Mesenchymal stem cell (in vitro differentiated cells and primary cell): Measurements from ENCODE around the gene MED12L.
A peak's percentile ranks its signal among the peaks of the same experiment; 100 is the strongest.

ENCODE experiments used
- DNase-seq: peaks from one replicate; pipeline ENCODE4 v3.0.0-alpha.2; 2013
- H2AFZ ChIP-seq: one replicate; pipeline ENCODE4 v1.6.1; 2013; ENCODE audit warnings: low read depth, mild to moderate bottlenecking, control low read depth, inconsistent platforms, low read length, moderate library complexity
- H2AK5ac ChIP-seq: 2 replicates; pipeline ENCODE4 v1.6.1; 2013; ENCODE audit warnings: low read length, moderate library complexity, mild to moderate bottlenecking, inconsistent platforms; ENCODE audit not compliant: severe bottlenecking
- H2BK120ac ChIP-seq: one replicate; pipeline ENCODE4 v1.6.1; 2013; ENCODE audit warnings: low read depth, mild to moderate bottlenecking, inconsistent platforms, low read length, moderate library complexity
- H2BK12ac ChIP-seq, 2 experiments: one replicate each; pipeline ENCODE4 v1.6.1; 2013; ENCODE audit warnings: inconsistent platforms in 2 of 2, low read length in 2 of 2, mild to moderate bottlenecking in 2 of 2, moderate library complexity in 2 of 2, control low read depth in 1 of 2
- H2BK15ac ChIP-seq: one replicate; pipeline ENCODE4 v1.6.1; 2013; ENCODE audit warnings: mild to moderate bottlenecking, low read depth, inconsistent platforms; ENCODE audit not compliant: poor library complexity, severe bottlenecking
- H2BK5ac ChIP-seq: 2 replicates; pipeline ENCODE4 v1.6.1; 2013; ENCODE audit warnings: low read depth, mild to moderate bottlenecking, low read length, control low read depth, inconsistent platforms; ENCODE audit not compliant: poor library complexity, severe bottlenecking
- H3K14ac ChIP-seq, 2 experiments: one replicate each; pipeline ENCODE4 v1.6.1; 2013; ENCODE audit warnings: inconsistent platforms in 2 of 2, low read length in 2 of 2, control low read depth in 1 of 2, mild to moderate bottlenecking in 1 of 2, moderate library complexity in 1 of 2
- H3K18ac ChIP-seq, 2 experiments: one replicate each; pipeline ENCODE4 v1.6.1; 2013; ENCODE audit warnings: inconsistent platforms in 2 of 2, low read length in 2 of 2, control low read depth in 1 of 2, low read depth in 1 of 2, mild to moderate bottlenecking in 1 of 2
- H3K23ac ChIP-seq, 2 experiments: one replicate each; pipeline ENCODE4 v1.6.1; 2013; ENCODE audit warnings: inconsistent platforms in 2 of 2, low read length in 2 of 2, mild to moderate bottlenecking in 2 of 2, moderate library complexity in 2 of 2, control low read depth in 1 of 2
- H3K27ac ChIP-seq: 2 replicates; pipeline ENCODE4 v1.5.1; 2013; ENCODE audit warnings: mild to moderate bottlenecking, moderate library complexity, low read length, control low read depth, inconsistent platforms; ENCODE audit not compliant: poor library complexity, severe bottlenecking
- H3K27me3 ChIP-seq, 2 experiments: 2 replicates each; pipeline versions ENCODE4 v1.6.1 to v1.7.0; 2013; ENCODE audit warnings: low read length in 2 of 2, mild to moderate bottlenecking in 2 of 2, moderate library complexity in 2 of 2, control low read depth in 1 of 2, inconsistent platforms in 1 of 2; ENCODE audit not compliant: control insufficient read depth in 1 of 2, insufficient read depth in 1 of 2
- H3K36me3 ChIP-seq, 2 experiments: 2 replicates each; pipeline versions ENCODE4 v1.6.1 to v1.7.0; 2013; ENCODE audit warnings: low read length in 2 of 2, control low read depth in 1 of 2, inconsistent platforms in 1 of 2, low read depth in 1 of 2, mild to moderate bottlenecking in 1 of 2; ENCODE audit not compliant: insufficient read depth in 2 of 2, control insufficient read depth in 1 of 2
- H3K4ac ChIP-seq, 2 experiments: one replicate each; pipeline ENCODE4 v1.6.1; 2013; ENCODE audit warnings: inconsistent platforms in 2 of 2, low read length in 2 of 2, mild to moderate bottlenecking in 2 of 2, moderate library complexity in 2 of 2, control low read depth in 1 of 2, low read depth in 1 of 2
- H3K4me1 ChIP-seq: 2 replicates; pipeline ENCODE4 v1.6.1; 2013; ENCODE audit warnings: low read depth, low read length, control low read depth; ENCODE audit not compliant: control insufficient read depth, insufficient read depth
- H3K4me2 ChIP-seq: 2 replicates; pipeline ENCODE4 v1.6.1; 2013; ENCODE audit warnings: low read length, mild to moderate bottlenecking, inconsistent platforms; ENCODE audit not compliant: poor library complexity, severe bottlenecking
- H3K4me3 ChIP-seq, 2 experiments: 2 replicates each; pipeline versions ENCODE4 v1.5.1 to v1.7.0; 2013; ENCODE audit warnings: low read length in 2 of 2, mild to moderate bottlenecking in 2 of 2, control low read depth in 1 of 2, low read depth in 1 of 2; ENCODE audit not compliant: insufficient read depth in 1 of 2
- H3K79me1 ChIP-seq: replicated peaks from 2 replicates; pipeline ENCODE4 v1.6.1; 2013; ENCODE audit warnings: mild to moderate bottlenecking, control low read depth, low read length, inconsistent platforms; ENCODE audit not compliant: poor library complexity, severe bottlenecking
- H3K9ac ChIP-seq: 2 replicates; pipeline ENCODE4 v1.7.0; 2013; ENCODE audit warnings: mild to moderate bottlenecking, low read length, moderate library complexity
- H3K9me3 ChIP-seq: 2 replicates; pipeline ENCODE4 v1.7.0; 2013; ENCODE audit warnings: mild to moderate bottlenecking, low read length; ENCODE audit not compliant: control insufficient read depth
- H4K8ac ChIP-seq: one replicate; pipeline ENCODE4 v1.6.1; 2013; ENCODE audit warnings: inconsistent platforms, mild to moderate bottlenecking, low read length, moderate library complexity
- H4K91ac ChIP-seq: one replicate; pipeline ENCODE4 v1.6.1; 2013; ENCODE audit warnings: mild to moderate bottlenecking, low read length, inconsistent platforms
- WGBS: methylation state at CpG from one replicate; pipeline ENCODE4 v1.1.7; 2013; ENCODE audit warnings: mixed read lengths; 5-methylcytosine and 5-hydroxymethylcytosine counted together

MED12L gene

DNA sequence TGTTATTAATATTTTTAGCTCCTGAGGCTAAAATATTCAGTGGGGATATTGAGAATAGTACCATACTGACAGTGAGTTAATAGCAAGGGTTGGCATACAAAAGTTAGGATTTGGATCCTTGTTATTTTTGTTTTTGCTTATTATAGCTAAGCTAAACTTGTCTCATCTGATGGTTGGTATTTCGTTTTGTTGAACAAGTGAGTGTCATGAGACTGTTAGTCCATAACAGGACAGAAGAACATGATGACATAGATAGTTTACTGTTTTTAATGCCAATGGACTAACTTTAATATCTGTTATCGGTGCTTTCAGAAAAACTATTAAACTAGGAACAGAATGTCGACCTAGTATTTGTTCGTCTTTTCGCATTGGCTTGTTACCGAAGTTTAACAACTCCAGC is 69.1 kb downstream of the MED12L start:
- DNase-seq = no peak
- H3K9me3 ChIP-seq = no peaks in the 10 kb centered on the region
- H3K27ac ChIP-seq = no peak overlapping the region
- H3K4me3 ChIP-seq = no peak overlapping the region
- H2BK120ac ChIP-seq = no peak overlapping the region
- WGBS = 94% methylated on average over 5 of the region's 6 CpGs
- H3K4ac ChIP-seq = no peak overlapping the region
- no peak overlapping the region for H2AFZ ChIP-seq
- no peak overlapping the region for H3K14ac ChIP-seq
- H2AK5ac ChIP-seq = no peak overlapping the region
- no peaks in the 10 kb centered on the region for H3K79me1 ChIP-seq
- H3K36me3 ChIP-seq = no peaks in the 10 kb centered on the region
- no peak overlapping the region for H4K91ac ChIP-seq
- no peak overlapping the region for H3K4me2 ChIP-seq
- H2BK5ac ChIP-seq = no peak overlapping the region
- no peak overlapping the region for H3K9ac ChIP-seq
- H3K18ac ChIP-seq = no peak overlapping the region
- H3K4me1 ChIP-seq = no peaks in the 10 kb centered on the region
- no peak overlapping the region for H2BK15ac ChIP-seq
- no peaks in the 10 kb centered on the region for H3K27me3 ChIP-seq
- no peak overlapping the region for H4K8ac ChIP-seq
- no peak overlapping the region for H3K23ac ChIP-seq
- H2BK12ac ChIP-seq = no peak overlapping the region

DNA sequence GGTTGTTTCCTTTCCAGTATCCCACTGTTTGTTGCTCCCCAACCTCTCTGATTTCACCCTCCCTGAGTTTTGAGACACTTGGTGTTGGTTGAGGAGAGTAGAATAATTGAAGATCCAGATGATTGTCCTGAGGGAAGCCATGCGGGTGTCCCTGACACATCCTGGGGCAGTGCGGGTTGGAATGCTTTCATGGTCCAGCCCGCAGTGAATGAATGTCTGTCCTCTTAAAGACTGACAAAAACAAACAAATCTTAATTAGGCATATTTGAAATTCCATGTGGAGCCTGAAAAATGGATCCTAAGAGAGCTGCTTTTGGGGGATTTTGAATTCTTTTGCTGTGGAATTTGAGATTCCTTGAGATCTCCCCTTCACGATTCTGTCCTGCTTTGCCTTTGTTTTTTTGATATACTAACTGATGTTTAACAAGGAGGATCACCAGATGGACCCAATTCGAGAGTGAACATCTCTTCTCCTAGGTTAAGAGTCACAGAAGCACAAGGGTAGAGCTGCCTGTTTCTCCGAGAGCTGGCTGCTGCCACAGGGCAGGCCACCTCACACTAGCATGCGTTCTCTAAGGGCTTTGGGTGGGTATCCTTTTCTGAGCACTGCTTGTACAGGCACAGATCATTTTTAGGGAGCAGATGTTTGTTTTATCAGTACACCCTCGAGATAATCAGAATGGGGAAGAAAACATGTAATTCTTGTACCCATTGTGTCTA is 70.1 kb downstream of the MED12L start:
- H2BK5ac ChIP-seq = no peak overlapping the region
- WGBS = 79% methylated on average over 4 of the region's 8 CpGs

DNA sequence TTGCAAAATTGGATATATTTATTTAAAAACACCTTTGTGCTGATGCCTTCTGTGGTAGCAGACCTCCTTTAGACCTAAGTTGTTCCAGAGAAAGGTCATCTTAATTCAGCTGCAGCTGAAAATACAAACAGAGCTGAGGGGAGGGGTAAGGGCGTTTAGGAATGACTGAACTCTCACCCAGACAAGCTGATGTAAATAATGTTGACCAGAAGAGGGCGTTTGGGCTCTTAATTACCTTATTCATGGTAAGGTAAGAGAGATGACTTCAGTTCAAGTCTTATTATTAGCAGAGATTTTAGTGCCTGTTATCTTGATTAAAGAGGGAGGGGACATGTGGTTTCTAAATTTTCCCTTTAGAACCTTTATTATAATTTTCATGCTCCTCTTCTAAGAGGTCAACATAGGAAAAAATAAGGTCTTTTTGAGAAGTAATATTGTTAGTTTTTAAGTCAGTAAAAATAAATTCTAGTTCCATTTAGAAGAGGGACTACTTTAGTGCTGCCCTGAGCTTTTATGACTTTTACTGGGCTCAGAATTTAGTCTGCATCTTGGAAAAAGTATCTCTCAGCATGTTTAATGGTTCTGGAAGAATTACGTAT is 71.3 kb downstream of the MED12L start:
- 33% methylated on average over 3 of the region's 3 CpGs for WGBS
- Histone ChIP-seq H3K9ac (no peak overlapping the region), H3K14ac (no peak overlapping the region), H2BK5ac (no peak overlapping the region), H3K18ac (no peak overlapping the region), H2BK120ac (no peak overlapping the region), H4K8ac (no peak overlapping the region), H3K27ac (no peak overlapping the region), H2AFZ (no peak overlapping the region), H4K91ac (no peak overlapping the region), H3K23ac (no peak overlapping the region), H2AK5ac (no peak overlapping the region), H2BK12ac (no peak overlapping the region), H3K4ac (no peak overlapping the region), H2BK15ac (no peak overlapping the region), H3K9me3 (no peaks in the 10 kb centered on the region), H3K27me3 (no peaks in the 10 kb centered on the region), H3K4me2 (no peak overlapping the region), H3K4me3 (no peak overlapping the region), H3K36me3 (no peaks in the 10 kb centered on the region), H3K79me1 (no peaks in the 10 kb centered on the region), H3K4me1 (no peaks in the 10 kb centered on the region)
- DNase-seq = peak; percentile 64

More for the DNA sequence above, 70.1 kb downstream of the MED12L start:
- no peak overlapping the region for H3K14ac ChIP-seq
- no peak overlapping the region for H4K8ac ChIP-seq
- DNase-seq = no peak
- no peak overlapping the region for H2BK12ac ChIP-seq
- no peak overlapping the region for H2AK5ac ChIP-seq
- no peaks in the 10 kb centered on the region for H3K27me3 ChIP-seq
- no peak overlapping the region for H2BK15ac ChIP-seq
- H3K4ac ChIP-seq = no peak overlapping the region
- H3K4me1 ChIP-seq = no peaks in the 10 kb centered on the region
- H3K4me3 ChIP-seq = no peak overlapping the region
- H3K4me2 ChIP-seq = no peak overlapping the region
- no peak overlapping the region for H3K27ac ChIP-seq
- H3K79me1 ChIP-seq = no peaks in the 10 kb centered on the region
- no peak overlapping the region for H2BK120ac ChIP-seq
- no peaks in the 10 kb centered on the region for H3K36me3 ChIP-seq
- H3K23ac ChIP-seq = no peak overlapping the region
- H3K9ac ChIP-seq = no peak overlapping the region
- no peaks in the 10 kb centered on the region for H3K9me3 ChIP-seq
- no peak overlapping the region for H2AFZ ChIP-seq
- H4K91ac ChIP-seq = no peak overlapping the region
- H3K18ac ChIP-seq = no peak overlapping the region

DNA sequence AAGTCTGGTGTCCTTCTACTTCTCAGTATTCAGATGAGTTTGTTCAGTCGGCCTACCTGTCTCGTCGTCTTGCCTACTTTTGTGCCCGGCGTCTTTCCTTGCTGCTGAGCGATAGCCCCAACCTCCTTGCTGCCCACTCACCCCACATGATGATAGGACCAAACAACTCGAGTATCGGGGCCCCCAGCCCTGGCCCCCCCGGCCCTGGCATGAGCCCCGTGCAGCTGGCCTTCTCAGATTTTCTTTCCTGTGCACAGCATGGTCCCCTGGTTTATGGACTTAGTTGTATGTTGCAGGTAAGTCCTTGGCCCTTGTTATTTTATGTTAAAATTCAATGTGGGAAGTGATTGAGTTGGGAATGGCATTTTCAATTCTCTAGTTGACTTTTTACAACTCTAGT is 74.3 kb downstream of the MED12L start:
- Histone ChIP-seq H3K36me3 (no peaks in the 10 kb centered on the region), H3K4me1 (no peaks in the 10 kb centered on the region), H3K79me1 (no peaks in the 10 kb centered on the region), H3K4me2 (no peak overlapping the region), H3K9me3 (no peaks in the 10 kb centered on the region), H2BK12ac (no peak overlapping the region), H2BK15ac (no peak overlapping the region), H3K23ac (no peak overlapping the region), H2AK5ac (no peak overlapping the region), H3K4ac (no peak overlapping the region), H4K8ac (no peak overlapping the region), H3K9ac (no peak overlapping the region), H4K91ac (no peak overlapping the region), H2BK5ac (no peak overlapping the region), H3K27ac (no peak overlapping the region), H2AFZ (no peak overlapping the region), H3K4me3 (no peak overlapping the region), H2BK120ac (no peak overlapping the region), H3K18ac (no peak overlapping the region), H3K14ac (no peak overlapping the region), H3K27me3 (no peaks in the 10 kb centered on the region)
- DNase-seq = no peak
- 89% methylated on average over 10 of the region's 10 CpGs for WGBS
